Transverse colon (tissue), 3 donors: ENCODE measurements around the gene SMIM36.

Experiments
- EP300 ChIP-seq: sonication (generic); formaldehyde crosslinking; IDR thresholded peaks from one replicate; pipeline ENCODE4 v1.6.1; 2017; ENCODE audit warnings: antibody characterized with exemption, low read depth
- POLR2A ChIP-seq: fragments of 450-650 bp; IDR thresholded peaks from one replicate; pipeline ENCODE4 v1.6.1; 2016; ENCODE audit warnings: antibody characterized with exemption, mild to moderate bottlenecking, moderate library complexity
- POLR2AphosphoS5 ChIP-seq, 3 donors: sonication (generic); formaldehyde crosslinking; IDR thresholded peaks; one replicate each; pipeline ENCODE4 v1.6.1; 2016; ENCODE audit warnings: antibody characterized with exemption in 3 of 3

DNA sequence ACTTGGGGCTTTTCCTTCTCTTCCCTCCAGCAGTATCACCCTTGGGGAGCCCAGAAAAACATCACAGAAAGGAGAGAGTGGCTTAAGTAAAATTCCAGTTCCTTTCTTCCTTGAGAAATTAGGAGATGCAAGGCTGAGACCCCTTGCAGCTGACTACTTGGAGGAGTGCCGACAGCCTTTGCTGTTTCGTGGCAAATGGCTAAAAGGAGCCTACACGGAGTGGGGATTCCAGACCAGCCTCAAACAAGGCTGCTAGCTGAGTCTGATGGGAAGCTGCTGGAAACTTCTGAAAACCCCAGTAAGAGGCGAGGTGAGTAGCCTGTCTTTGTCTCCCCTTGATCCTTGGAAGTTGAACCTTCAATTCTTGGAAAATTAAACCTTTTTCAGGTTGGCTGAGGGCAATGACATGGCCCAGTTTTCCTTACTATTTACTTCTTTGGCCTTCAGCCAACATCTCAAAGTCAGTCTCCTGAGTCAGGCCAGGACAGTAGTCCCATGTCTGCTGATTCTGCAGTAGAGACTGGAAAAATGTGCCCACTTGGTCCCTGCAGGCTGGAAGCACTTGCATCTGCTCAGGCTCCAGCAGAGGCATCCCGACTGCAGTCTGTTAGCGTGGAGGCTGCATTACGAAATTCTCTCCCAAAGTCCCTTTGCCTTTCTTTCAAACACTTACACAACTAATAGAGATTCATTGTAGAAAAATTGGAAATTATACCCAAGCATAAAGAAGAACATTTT, 23.4 kb downstream of the SMIM36 start:
- no peak for TF ChIP-seq POLR2A
- no peak for TF ChIP-seq POLR2AphosphoS5 (IDR thresholded peaks at IDR 0.05)
- no peak for TF ChIP-seq EP300
